Activated CD4-positive, alpha-beta T cell treated with anti-CD3 and anti-CD28 coated beads for 24 hours (primary cell): ENCODE data around the gene POR.

Experiments used
- DNase-seq, 2 donors: peaks; one replicate each; pipeline ENCODE4 v3.0.0-alpha.2; 2020; ENCODE audit warnings: low read depth in 2 of 2

The POR gene

GRCh38 chr7:75977743-75978142 is 62.8 kb downstream of the POR start:
- no peak for DNase-seq

- no peak for DNase-seq
These were observed 64.9 kb downstream of the POR start for GRCh38 chr7:75979759-75980429.

GRCh38 chr7:75980430-75981202 is 65.7 kb downstream of the POR start:
- DNase-seq = no peak

- DNase-seq = no peak
These were observed 66.2 kb downstream of the POR start for GRCh38 chr7:75981203-75981452.

- DNase-seq = no peak
These were observed 66.7 kb downstream of the POR start for GRCh38 chr7:75981453-75982305.

- no peak for DNase-seq
These were observed 67.5 kb downstream of the POR start for GRCh38 chr7:75982306-75983064.

- no peak for DNase-seq
These were observed 68.6 kb downstream of the POR start for GRCh38 chr7:75983471-75984129.

GRCh38 chr7:75984130-75985008 is 69.4 kb downstream of the POR start:
- DNase-seq = no peak

- no peak for DNase-seq
These were observed 70.1 kb downstream of the POR start for GRCh38 chr7:75985009-75985517.

GRCh38 chr7:75985518-75986146 is 70.7 kb downstream of the POR start:
- DNase-seq = no peak

GRCh38 chr7:75986147-75986781 is 71.3 kb downstream of the POR start:
- no peak for DNase-seq

- no peak for DNase-seq
These were observed 72.3 kb downstream of the POR start for GRCh38 chr7:75987026-75987804.

GRCh38 chr7:75987805-75988567 is 73.0 kb downstream of the POR start:
- DNase-seq = no peak

GRCh38 chr7:75988568-75989499 is 73.9 kb downstream of the POR start:
- DNase-seq = no peak

GRCh38 chr7:75989500-75990388 is 74.8 kb downstream of the POR start:
- DNase-seq = no peak
